ENCODE data around the gene PRRT3.

- no peak for TF ChIP-seq EP300 (IDR thresholded peaks at IDR 0.05; ENCODE audit: borderline replicate concordance in 1 of 2, low read depth in 2 of 2, low read length in 2 of 2)
- TF ChIP-seq CHD1 (IDR thresholded peaks at IDR 0.05; ENCODE audit: low read depth, low read length): no peak
- TF ChIP-seq CTCF (IDR thresholded peaks at IDR 0.05; ENCODE audit: control extremely low read depth in 1 of 3, insufficient read depth in 1 of 3, low read depth in 1 of 3, low read length in 3 of 3): peak in 2 of 3 experiments; percentile 66 to 75; a peak in 3 of 4 replicates
- TF ChIP-seq, protein P1, sequence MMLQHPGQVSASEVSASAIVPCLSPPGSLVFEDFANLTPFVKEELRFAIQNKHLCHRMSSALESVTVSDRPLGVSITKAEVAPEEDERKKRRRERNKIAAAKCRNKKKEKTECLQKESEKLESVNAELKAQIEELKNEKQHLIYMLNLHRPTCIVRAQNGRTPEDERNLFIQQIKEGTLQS (IDR thresholded peaks at IDR 0.05; ENCODE audit: insufficient read depth, low read depth, low read length): no peak
- no peak for TF ChIP-seq CBX5 (IDR thresholded peaks at IDR 0.05; ENCODE audit: low read depth, low read length)
- TF ChIP-seq YY1 (IDR thresholded peaks at IDR 0.05; ENCODE audit: low read depth, low read length): no peak
- peak; percentile 96 for TF ChIP-seq MAX (IDR thresholded peaks at IDR 0.05)
- no peak for TF ChIP-seq POLR2A (IDR thresholded peaks at IDR 0.05; ENCODE audit: control extremely low read depth in 1 of 2, low read depth in 2 of 2, low read length in 2 of 2)
- TF ChIP-seq POLR2AphosphoS5 (IDR thresholded peaks at IDR 0.05; ENCODE audit: low read depth, low read length): peak; percentile 31; the same call in 1 of the 2 replicates
- TF ChIP-seq BACH1 (IDR thresholded peaks at IDR 0.05; ENCODE audit: low read length): peak; percentile 72
- no peak for TF ChIP-seq JUN (IDR thresholded peaks at IDR 0.05; ENCODE audit: low read depth, low read length)
Measured at GRCh38 chr3:9947025-9947995, 4.9 kb downstream of the PRRT3 start.

Measured in H1 (cell line).